ENCODE results near the gene IL10RB. TPM values are rescaled to one million over a fixed set of nuclear protein-coding genes. Genes with fewer than 3 reads are reported as not detected.
"Not testable (repeated sequence)": the region's sequence is repeated elsewhere in the genome, so short reads cannot be mapped to it uniquely, and the experiment has no call there.

The IL10RB gene
- total and polyA plus RNA-seq, 7 donors, result 15.0 to 66.8 (median 26.2) TPM

DNA sequence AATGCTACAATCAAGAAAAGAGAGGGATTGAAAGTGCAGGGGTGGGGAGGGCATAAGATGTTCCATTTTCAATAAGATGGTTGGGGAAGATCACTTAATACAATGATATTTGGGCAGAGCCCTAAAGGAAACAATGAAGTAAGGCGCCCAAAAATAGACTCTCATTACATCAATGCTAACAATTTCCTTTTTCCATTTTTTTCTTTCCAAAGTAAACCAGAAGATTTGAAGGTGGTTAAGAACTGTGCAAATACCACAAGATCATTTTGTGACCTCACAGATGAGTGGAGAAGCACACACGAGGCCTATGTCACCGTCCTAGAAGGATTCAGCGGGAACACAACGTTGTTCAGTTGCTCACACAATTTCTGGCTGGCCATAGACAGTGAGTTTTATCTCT, 19.7 kb upstream of the IL10RB start:
- 92 to 95% methylated on average over 5 of the region's 5 CpGs for WGBS, 2 donors
- TF ChIP-seq POLR2A (IDR thresholded peaks at IDR 0.05) (no peak), EP300 (IDR thresholded peaks at IDR 0.05) (no peak), POLR2AphosphoS5 (IDR thresholded peaks at IDR 0.05) (no peak)
- TF ChIP-seq, protein P1, sequence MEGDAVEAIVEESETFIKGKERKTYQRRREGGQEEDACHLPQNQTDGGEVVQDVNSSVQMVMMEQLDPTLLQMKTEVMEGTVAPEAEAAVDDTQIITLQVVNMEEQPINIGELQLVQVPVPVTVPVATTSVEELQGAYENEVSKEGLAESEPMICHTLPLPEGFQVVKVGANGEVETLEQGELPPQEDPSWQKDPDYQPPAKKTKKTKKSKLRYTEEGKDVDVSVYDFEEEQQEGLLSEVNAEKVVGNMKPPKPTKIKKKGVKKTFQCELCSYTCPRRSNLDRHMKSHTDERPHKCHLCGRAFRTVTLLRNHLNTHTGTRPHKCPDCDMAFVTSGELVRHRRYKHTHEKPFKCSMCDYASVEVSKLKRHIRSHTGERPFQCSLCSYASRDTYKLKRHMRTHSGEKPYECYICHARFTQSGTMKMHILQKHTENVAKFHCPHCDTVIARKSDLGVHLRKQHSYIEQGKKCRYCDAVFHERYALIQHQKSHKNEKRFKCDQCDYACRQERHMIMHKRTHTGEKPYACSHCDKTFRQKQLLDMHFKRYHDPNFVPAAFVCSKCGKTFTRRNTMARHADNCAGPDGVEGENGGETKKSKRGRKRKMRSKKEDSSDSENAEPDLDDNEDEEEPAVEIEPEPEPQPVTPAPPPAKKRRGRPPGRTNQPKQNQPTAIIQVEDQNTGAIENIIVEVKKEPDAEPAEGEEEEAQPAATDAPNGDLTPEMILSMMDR (IDR thresholded peaks at IDR 0.05), result no peak
- no peaks in the 10 kb centered on the region for H3K9me3 ChIP-seq
- H3K4me1 ChIP-seq, result no peaks in the 10 kb centered on the region
- no peak for DNase-seq
- intact Hi-C loops (cut with DNase I), result no loop called here
- no peak overlapping the region for H3K27ac ChIP-seq
- H3K4me3 ChIP-seq, result no peak overlapping the region
- no peaks in the 10 kb centered on the region for H3K27me3 ChIP-seq
- H3K36me3 ChIP-seq, result peaks cover 0 to 76% (median 22%) of the 10 kb centered on the region in 4 donors

DNA sequence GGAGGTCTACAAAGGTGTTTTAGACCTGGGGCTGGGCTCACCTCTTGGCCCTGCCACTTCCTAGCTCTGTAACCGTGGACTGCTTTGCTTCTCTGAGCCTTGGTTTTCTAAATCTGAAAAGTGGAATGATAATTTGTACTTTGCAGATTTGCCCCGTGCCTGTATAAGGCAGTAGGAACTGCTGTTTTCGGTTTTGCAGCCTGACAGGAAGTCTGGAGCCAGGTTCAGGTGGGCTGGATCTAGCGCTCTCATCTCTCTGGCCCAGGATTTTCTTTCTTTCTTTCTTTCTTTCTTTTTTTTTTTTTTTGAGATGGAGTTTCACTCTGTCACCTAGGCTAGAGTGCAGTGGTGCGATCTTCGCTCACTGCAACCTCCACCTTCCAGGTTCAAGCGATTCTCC, 19.2 kb upstream of the IL10RB start:
- H3K27ac ChIP-seq, result no peak overlapping the region
- DNase-seq, result no peak
- TF ChIP-seq, protein P1 (IDR thresholded peaks at IDR 0.05), result no peak
- no peak for TF ChIP-seq POLR2AphosphoS5 (IDR thresholded peaks at IDR 0.05)
- TF ChIP-seq POLR2A (IDR thresholded peaks at IDR 0.05), result no peak
- TF ChIP-seq EP300 (IDR thresholded peaks at IDR 0.05), result no peak
- peaks cover 0 to 80% (median 24%) of the 10 kb centered on the region in 4 donors for H3K36me3 ChIP-seq
- 86 to 93% methylated on average over 7 of the region's 7 CpGs for WGBS, 2 donors
- H3K4me3 ChIP-seq, result no peak overlapping the region
- intact Hi-C loops (cut with DNase I), result no loop called here
- H3K27me3 ChIP-seq, result no peaks in the 10 kb centered on the region
- no peaks in the 10 kb centered on the region for H3K4me1 ChIP-seq
- H3K9me3 ChIP-seq, result no peaks in the 10 kb centered on the region

DNA sequence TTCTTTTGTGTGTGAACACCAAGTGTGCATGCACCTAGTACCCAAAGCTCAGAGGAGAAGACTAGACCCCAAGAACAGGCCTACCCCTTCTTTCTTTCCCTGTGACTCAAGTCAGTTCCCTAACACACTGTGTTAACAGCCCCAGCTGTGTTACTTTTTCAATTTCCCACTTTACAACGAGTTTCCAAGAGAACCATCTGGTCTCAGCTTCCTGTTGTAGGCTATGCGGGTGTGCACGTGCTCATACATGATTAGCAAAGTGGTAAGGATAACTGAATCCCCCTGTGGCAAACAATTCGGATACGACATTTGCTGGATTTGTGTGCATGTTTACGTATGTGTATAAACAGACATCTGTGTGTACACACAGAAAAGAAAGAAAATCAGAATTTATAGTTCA, 18.6 kb upstream of the IL10RB start:
- Histone ChIP-seq H3K27ac (no peak overlapping the region), H3K4me1 (no peaks in the 10 kb centered on the region), H3K9me3 (no peaks in the 10 kb centered on the region), H3K4me3 (no peak overlapping the region), H3K27me3 (no peaks in the 10 kb centered on the region), H3K36me3 (peaks cover 0 to 87% (median 25%) of the 10 kb centered on the region in 4 donors)
- WGBS, 2 donors, result 42 to 65% methylated on average over 6 of the region's 6 CpGs
- TF ChIP-seq, protein P1 (IDR thresholded peaks at IDR 0.05), result no peak
- TF ChIP-seq POLR2A (IDR thresholded peaks at IDR 0.05), result no peak
- TF ChIP-seq EP300 (IDR thresholded peaks at IDR 0.05), result no peak
- TF ChIP-seq POLR2AphosphoS5 (IDR thresholded peaks at IDR 0.05), result no peak
- no peak for DNase-seq
- intact Hi-C loops (cut with DNase I), result no loop called here

DNA sequence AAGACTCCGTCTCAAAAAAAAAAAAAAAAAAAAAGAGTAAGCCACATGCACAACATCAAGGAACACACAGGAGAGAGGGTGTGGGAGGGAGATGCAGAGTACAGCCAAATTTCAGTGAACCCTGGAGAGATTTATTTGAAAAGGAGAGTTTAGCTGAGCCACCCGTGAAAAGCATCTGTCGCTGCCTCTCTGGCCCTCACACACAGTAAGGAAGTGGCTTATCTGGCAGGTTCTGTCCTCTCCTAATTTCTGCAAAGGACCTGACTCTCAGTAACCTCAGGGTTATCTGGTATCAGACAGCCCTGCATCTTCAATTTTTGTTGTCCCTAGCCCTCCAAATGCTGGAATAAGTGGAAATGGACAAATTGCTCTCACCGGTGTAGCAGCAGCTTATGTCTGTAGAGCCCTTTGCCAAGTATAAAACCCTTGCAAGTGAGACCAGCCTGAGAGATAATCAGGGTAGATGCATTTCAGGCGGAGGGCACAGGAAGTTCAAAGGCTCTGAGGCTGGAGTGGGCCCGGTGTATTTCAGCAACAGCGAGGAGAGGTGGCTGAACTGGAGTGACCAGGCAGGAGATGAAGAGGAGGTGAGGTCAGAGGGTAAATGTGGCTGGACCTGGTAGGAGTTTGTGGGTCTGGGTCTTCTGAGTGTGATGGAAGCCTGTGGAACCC, 16.7 kb upstream of the IL10RB start:
- Histone ChIP-seq H3K4me3 (no peak overlapping the region), H3K36me3 (peaks cover 0 to 100% (median 36%) of the 10 kb centered on the region in 4 donors), H3K9me3 (no peaks in the 10 kb centered on the region), H3K27ac (no peak overlapping the region), H3K4me1 (no peaks in the 10 kb centered on the region), H3K27me3 (no peaks in the 10 kb centered on the region)
- TF ChIP-seq POLR2A (IDR thresholded peaks at IDR 0.05), result no peak
- TF ChIP-seq POLR2AphosphoS5 (IDR thresholded peaks at IDR 0.05), result no peak
- TF ChIP-seq EP300 (IDR thresholded peaks at IDR 0.05), result no peak
- TF ChIP-seq, protein P1 (IDR thresholded peaks at IDR 0.05), result no peak
- 81 to 91% methylated on average over 7 of the region's 7 CpGs for WGBS, 2 donors
- DNase-seq, result no peak
- intact Hi-C loops (cut with DNase I), result no loop called here

DNA sequence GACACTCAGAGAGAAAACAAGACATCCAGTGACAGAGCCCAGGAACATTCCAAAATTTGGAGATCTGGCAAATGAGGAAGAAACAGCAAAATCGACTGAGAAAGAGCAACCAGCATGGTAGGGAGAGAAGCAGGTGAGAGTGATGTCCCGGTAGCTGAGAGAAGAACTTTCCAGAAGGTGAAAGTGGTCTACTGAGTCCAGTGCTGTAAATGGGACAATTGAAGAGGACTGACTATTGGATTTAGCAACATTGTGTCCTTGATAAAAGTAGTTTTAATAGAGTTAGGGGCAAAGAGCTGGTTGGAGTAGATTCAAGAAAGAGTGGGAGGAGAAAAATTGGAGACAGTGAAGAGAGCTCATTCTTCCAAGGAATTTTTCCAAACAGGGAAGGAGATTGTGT, 15.0 kb upstream of the IL10RB start:
- Histone ChIP-seq H3K4me3 (no peak overlapping the region), H3K4me1 (no peaks in the 10 kb centered on the region), H3K36me3 (peaks cover 0 to 100% (median 31%) of the 10 kb centered on the region in 4 donors), H3K9me3 (no peaks in the 10 kb centered on the region), H3K27me3 (no peaks in the 10 kb centered on the region), H3K27ac (no peak overlapping the region)
- TF ChIP-seq EP300 (IDR thresholded peaks at IDR 0.05), result no peak
- TF ChIP-seq, protein P1 (IDR thresholded peaks at IDR 0.05), result no peak
- no peak for TF ChIP-seq POLR2A (IDR thresholded peaks at IDR 0.05)
- no peak for TF ChIP-seq POLR2AphosphoS5 (IDR thresholded peaks at IDR 0.05)
- DNase-seq, result no peak
- WGBS, 2 donors, result 90 to 94% methylated on average over 2 of the region's 2 CpGs
- intact Hi-C loops (cut with DNase I), result no loop called here

DNA sequence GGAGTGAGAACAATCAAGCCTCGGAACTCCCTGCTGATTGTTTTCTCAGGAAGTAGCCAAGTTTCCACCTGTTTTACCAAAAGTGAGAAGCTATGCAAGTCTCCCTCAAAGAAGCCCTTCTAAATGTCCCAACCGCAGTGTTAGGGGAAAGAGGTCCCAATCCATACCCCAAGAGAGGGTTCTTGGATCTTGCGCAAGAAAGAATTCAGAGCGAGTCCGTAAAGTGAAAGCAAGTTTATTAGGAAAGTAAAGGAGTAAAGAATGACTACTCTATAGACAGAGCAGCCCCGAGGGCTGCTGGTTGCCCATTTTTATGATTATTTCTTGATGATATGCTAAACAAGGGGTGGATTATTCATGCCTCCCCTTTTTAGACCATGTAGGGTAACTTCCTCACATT, 12.8 kb upstream of the IL10RB start:
- WGBS, 2 donors, result 90 to 95% methylated on average over 6 of the region's 6 CpGs
- H3K4me3 ChIP-seq; H3K27ac ChIP-seq; intact Hi-C loops (cut with DNase I); H3K27me3 ChIP-seq; H3K4me1 ChIP-seq; DNase-seq; H3K9me3 ChIP-seq: not testable (repeated sequence)
- H3K36me3 ChIP-seq, result peaks cover 0 to 100% (median 29%) of the 10 kb centered on the region in 4 donors

All from sigmoid colon (tissue), 7 donors.